ENCODE measurements around the gene RCBTB1.

The RCBTB1 gene

DNA sequence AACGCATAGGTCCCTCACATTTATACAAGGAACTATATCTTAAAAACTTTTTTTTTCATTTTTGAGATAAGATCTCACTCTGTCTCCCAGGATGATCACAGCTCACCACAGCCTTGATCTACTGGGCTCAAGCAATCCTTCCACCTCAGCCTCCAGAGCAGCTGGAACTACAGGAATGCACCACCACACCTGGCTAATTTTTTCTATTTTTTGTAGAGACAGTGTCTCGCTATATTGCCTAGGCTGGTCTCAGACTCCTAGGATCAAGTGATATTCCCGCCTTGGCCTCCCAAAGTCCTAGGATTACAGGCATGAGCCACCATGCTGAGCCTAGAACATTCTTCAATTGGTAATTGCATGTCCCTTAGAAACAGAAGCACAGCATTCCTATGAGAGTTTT is 41.7 kb downstream of the RCBTB1 start:
- no peaks in the 10 kb centered on the region for H3F3A ChIP-seq (ENCODE audit: insufficient read depth)
- H3K4me2 ChIP-seq (ENCODE audit: low read depth, low read length, poor library complexity, severe bottlenecking), result no peak overlapping the region
- H3K9me2 ChIP-seq (replicated peaks; ENCODE audit: insufficient read depth, low read length), result no peaks in the 10 kb centered on the region
- peaks cover 19% of the 10 kb centered on the region; the same call in 1 of the 2 replicates for H3K36me3 ChIP-seq (ENCODE audit: low read length)
- no peak overlapping the region for H2AFZ ChIP-seq (ENCODE audit: low read depth, low read length, severe bottlenecking)
- H4K20me1 ChIP-seq (ENCODE audit: low read depth, low read length), result no peaks in the 10 kb centered on the region
- no peaks in the 10 kb centered on the region for H3K9me3 ChIP-seq (ENCODE audit: insufficient read depth, low read length)
- no peaks in the 10 kb centered on the region for H3K79me2 ChIP-seq (ENCODE audit: insufficient read depth, low read length)
- H3K27ac ChIP-seq (ENCODE audit: low read depth, low read length), result no peak overlapping the region
- TF ChIP-seq, protein P1, sequence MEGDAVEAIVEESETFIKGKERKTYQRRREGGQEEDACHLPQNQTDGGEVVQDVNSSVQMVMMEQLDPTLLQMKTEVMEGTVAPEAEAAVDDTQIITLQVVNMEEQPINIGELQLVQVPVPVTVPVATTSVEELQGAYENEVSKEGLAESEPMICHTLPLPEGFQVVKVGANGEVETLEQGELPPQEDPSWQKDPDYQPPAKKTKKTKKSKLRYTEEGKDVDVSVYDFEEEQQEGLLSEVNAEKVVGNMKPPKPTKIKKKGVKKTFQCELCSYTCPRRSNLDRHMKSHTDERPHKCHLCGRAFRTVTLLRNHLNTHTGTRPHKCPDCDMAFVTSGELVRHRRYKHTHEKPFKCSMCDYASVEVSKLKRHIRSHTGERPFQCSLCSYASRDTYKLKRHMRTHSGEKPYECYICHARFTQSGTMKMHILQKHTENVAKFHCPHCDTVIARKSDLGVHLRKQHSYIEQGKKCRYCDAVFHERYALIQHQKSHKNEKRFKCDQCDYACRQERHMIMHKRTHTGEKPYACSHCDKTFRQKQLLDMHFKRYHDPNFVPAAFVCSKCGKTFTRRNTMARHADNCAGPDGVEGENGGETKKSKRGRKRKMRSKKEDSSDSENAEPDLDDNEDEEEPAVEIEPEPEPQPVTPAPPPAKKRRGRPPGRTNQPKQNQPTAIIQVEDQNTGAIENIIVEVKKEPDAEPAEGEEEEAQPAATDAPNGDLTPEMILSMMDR (IDR thresholded peaks at IDR 0.05; ENCODE audit: insufficient read depth, low read length, poor library complexity, severe bottlenecking), result no peak
- no peak for TF ChIP-seq EZH2phosphoT487 (conservative IDR thresholded peaks at IDR 0.05; ENCODE audit: low read length)
- H3K27me3 ChIP-seq (ENCODE audit: low read length), result no peaks in the 10 kb centered on the region
- H3K4me3 ChIP-seq (ENCODE audit: insufficient read depth, low read length, poor library complexity, severe bottlenecking), result no peak overlapping the region
- H3K9ac ChIP-seq (ENCODE audit: low read length), result no peak overlapping the region

DNA sequence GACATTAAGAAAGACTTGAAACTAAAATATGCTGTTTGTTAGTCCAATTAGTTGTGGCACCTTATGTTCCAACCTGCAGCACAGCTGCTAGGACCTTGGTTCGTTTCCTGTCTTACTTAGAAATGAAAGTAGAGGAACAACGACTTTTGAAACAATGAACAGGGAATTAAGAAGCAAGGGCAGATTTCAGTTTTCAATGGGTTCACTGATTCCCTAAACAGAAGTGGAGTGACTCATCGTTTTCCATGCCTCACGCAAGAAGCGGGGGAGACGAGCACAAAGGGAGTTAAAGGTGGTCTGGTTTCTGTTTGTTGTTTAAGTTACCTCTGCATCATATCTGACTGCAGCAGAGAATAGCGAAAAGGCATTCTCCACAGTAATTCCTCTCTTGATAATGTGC is 44.8 kb downstream of the RCBTB1 start:
- Histone ChIP-seq H4K20me1 (ENCODE audit: low read depth, low read length) (no peaks in the 10 kb centered on the region), H3K4me2 (ENCODE audit: low read depth, low read length, poor library complexity, severe bottlenecking) (no peak overlapping the region), H3K9me2 (replicated peaks; ENCODE audit: insufficient read depth, low read length) (no peaks in the 10 kb centered on the region), H3K9me3 (ENCODE audit: insufficient read depth, low read length) (no peaks in the 10 kb centered on the region), H3K9ac (ENCODE audit: low read length) (no peak overlapping the region), H3K79me2 (ENCODE audit: insufficient read depth, low read length) (no peaks in the 10 kb centered on the region), H2AFZ (ENCODE audit: low read depth, low read length, severe bottlenecking) (no peak overlapping the region), H3K27ac (ENCODE audit: low read depth, low read length) (no peak overlapping the region), H3K4me3 (ENCODE audit: insufficient read depth, low read length, poor library complexity, severe bottlenecking) (no peak overlapping the region), H3K36me3 (ENCODE audit: low read length) (peaks cover 15% of the 10 kb centered on the region; the same call in 1 of the 2 replicates), H3K27me3 (ENCODE audit: low read length) (no peaks in the 10 kb centered on the region), H3F3A (ENCODE audit: insufficient read depth) (no peaks in the 10 kb centered on the region)
- no peak for TF ChIP-seq EZH2phosphoT487 (conservative IDR thresholded peaks at IDR 0.05; ENCODE audit: low read length)
- TF ChIP-seq, protein P1 (IDR thresholded peaks at IDR 0.05; ENCODE audit: insufficient read depth, low read length, poor library complexity, severe bottlenecking), result no peak

DNA sequence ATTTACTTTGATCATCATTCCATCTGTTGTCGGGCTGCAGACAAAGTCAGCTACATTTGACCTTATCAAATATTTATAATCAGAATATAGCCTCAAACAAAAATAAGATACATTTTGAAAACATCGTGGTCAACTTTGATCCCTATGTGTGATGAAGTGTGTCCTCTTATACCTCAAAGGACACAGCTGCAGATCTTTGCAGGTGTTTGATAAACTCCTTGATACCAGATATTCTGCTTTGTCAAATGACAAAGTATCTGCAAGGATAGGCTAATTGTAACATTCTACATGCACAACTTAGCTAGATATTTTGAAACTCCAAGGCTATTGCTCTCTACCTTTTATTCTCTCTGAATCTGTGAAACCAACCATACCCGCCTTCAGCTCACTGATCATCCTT is 45.6 kb downstream of the RCBTB1 start:
- TF ChIP-seq, protein P1 (IDR thresholded peaks at IDR 0.05; ENCODE audit: insufficient read depth, low read length, poor library complexity, severe bottlenecking), result no peak
- no peak for TF ChIP-seq EZH2phosphoT487 (conservative IDR thresholded peaks at IDR 0.05; ENCODE audit: low read length)
- no peaks in the 10 kb centered on the region for H3F3A ChIP-seq (ENCODE audit: insufficient read depth)
- H3K4me3 ChIP-seq (ENCODE audit: insufficient read depth, low read length, poor library complexity, severe bottlenecking), result no peak overlapping the region
- no peaks in the 10 kb centered on the region for H3K27me3 ChIP-seq (ENCODE audit: low read length)
- H3K4me2 ChIP-seq (ENCODE audit: low read depth, low read length, poor library complexity, severe bottlenecking), result no peak overlapping the region
- H3K79me2 ChIP-seq (ENCODE audit: insufficient read depth, low read length), result no peaks in the 10 kb centered on the region
- H2AFZ ChIP-seq (ENCODE audit: low read depth, low read length, severe bottlenecking), result no peak overlapping the region
- no peaks in the 10 kb centered on the region for H3K9me2 ChIP-seq (replicated peaks; ENCODE audit: insufficient read depth, low read length)
- no peak overlapping the region for H3K9ac ChIP-seq (ENCODE audit: low read length)
- no peaks in the 10 kb centered on the region for H3K9me3 ChIP-seq (ENCODE audit: insufficient read depth, low read length)
- H3K36me3 ChIP-seq (ENCODE audit: low read length), result peaks cover 15% of the 10 kb centered on the region; the same call in 1 of the 2 replicates
- no peak overlapping the region for H3K27ac ChIP-seq (ENCODE audit: low read depth, low read length)
- no peaks in the 10 kb centered on the region for H4K20me1 ChIP-seq (ENCODE audit: low read depth, low read length)
